Measurements from ENCODE around the gene PAQR8. TPM values are rescaled to one million over a fixed set of nuclear protein-coding genes. Genes with fewer than 3 reads are reported as not detected.

PAQR8 gene
- total and polyA plus RNA-seq, 2 of the 13 experiments (the other 11 are each of a cell fraction or from before 2014, with no cell fraction given): 37.7 to 50.7 TPM

- TF ChIP-seq PBX3 (CRISPR knock-in tag; IDR thresholded peaks at IDR 0.05; ENCODE audit: borderline replicate concordance) (no peak), ZNF549 (CRISPR knock-in tag; IDR thresholded peaks at IDR 0.05) (0 out of 2 replicates have a peak, but pooled peaks have one; percentile 18), SNAI1 (CRISPR knock-in tag; IDR thresholded peaks at IDR 0.05; ENCODE audit: borderline replicate concordance) (no peak), BRCA1 (CRISPR knock-in tag; IDR thresholded peaks at IDR 0.05) (peak; percentile 74; the same call in 1 of the 2 replicates), ZNF607 (CRISPR knock-in tag; IDR thresholded peaks at IDR 0.05; ENCODE audit: borderline replicate concordance) (peak; percentile 51; the same call in 1 of the 2 replicates), SRY (CRISPR knock-in tag; IDR thresholded peaks at IDR 0.05) (0 out of 2 replicates have a peak, but pooled peaks have one; percentile 67), HMGXB3 (CRISPR knock-in tag; IDR thresholded peaks at IDR 0.05; ENCODE audit: borderline replicate concordance) (peak; percentile 54; the same call in 1 of the 2 replicates), CBX1 (IDR thresholded peaks at IDR 0.05; ENCODE audit: low read depth) (no peak), ZNF777 (CRISPR knock-in tag; IDR thresholded peaks at IDR 0.05) (peak; percentile 46; the same call in 1 of the 2 replicates), KDM1A (CRISPR knock-in tag; IDR thresholded peaks at IDR 0.05) (0 out of 2 replicates have a peak, but pooled peaks have one; percentile 27), RBFOX2 (IDR thresholded peaks at IDR 0.05; ENCODE audit: low read depth, low read length) (peak; percentile 68), MAX (IDR thresholded peaks at IDR 0.05) (peak; percentile 51), TCF12 (IDR thresholded peaks at IDR 0.05) (no peak), TCF12 (CRISPR knock-in tag; IDR thresholded peaks at IDR 0.05) (no peak; the same call in 1 of the 2 replicates), DNMT3B (CRISPR knock-in tag; conservative IDR thresholded peaks at IDR 0.05) (no peak), ZNF282 (IDR thresholded peaks at IDR 0.05; ENCODE audit: partially characterized antibody) (no peak), ZNF724P (CRISPR knock-in tag; IDR thresholded peaks at IDR 0.05; ENCODE audit: borderline replicate concordance) (no peak), ZBTB49 (CRISPR knock-in tag; IDR thresholded peaks at IDR 0.05; ENCODE audit: borderline replicate concordance) (no peak), TMF1 (CRISPR knock-in tag; IDR thresholded peaks at IDR 0.05; ENCODE audit: low read depth) (no peak), FOXA1 (IDR thresholded peaks at IDR 0.05) (no peak), FOXA1 (CRISPR knock-in tag; IDR thresholded peaks at IDR 0.05) (peak; percentile 40; the same call in 1 of the 2 replicates), STAT5B (CRISPR knock-in tag; IDR thresholded peaks at IDR 0.05) (no peak), FOXJ3 (CRISPR knock-in tag; IDR thresholded peaks at IDR 0.05; ENCODE audit: borderline replicate concordance) (peak; percentile 88; the same call in 1 of the 2 replicates), KMT2A (CRISPR knock-in tag; IDR thresholded peaks at IDR 0.05) (peak; percentile 77; the same call in 1 of the 2 replicates)
These were observed 36.1 kb upstream of the PAQR8 start (continued) for GRCh38 chr6:52325695-52326471.
